Endothelial cell of umbilical vein (primary cell): ENCODE results near the gene WNT11.

Experiments
- FOS ChIP-seq: IDR thresholded peaks from 2 replicates; pipeline ENCODE4 v1.6.1; 2011; ENCODE audit warnings: mild to moderate bottlenecking, low read length, moderate library complexity, borderline replicate concordance; ENCODE audit not compliant: insufficient read depth
- POLR2AphosphoS5 ChIP-seq: IDR thresholded peaks from 2 replicates; pipeline ENCODE4 v1.6.1; 2012; ENCODE audit warnings: low read depth, mild to moderate bottlenecking, control low read depth, low read length, moderate library complexity; ENCODE audit not compliant: insufficient read depth
- TF ChIP-seq, protein P1 (sequence below), 2 donors: IDR thresholded peaks; 1 replicate in 1 of 2; 2 replicates in 1 of 2; pipeline ENCODE4 v1.5.1; 2011; ENCODE audit warnings: low read length in 2 of 2, mild to moderate bottlenecking in 2 of 2, moderate library complexity in 2 of 2, control low read depth in 1 of 2, inconsistent platforms in 1 of 2, low read depth in 1 of 2; ENCODE audit not compliant: insufficient read depth in 1 of 2; ENCODE audit errors: extremely low read depth in 1 of 2

DNA sequence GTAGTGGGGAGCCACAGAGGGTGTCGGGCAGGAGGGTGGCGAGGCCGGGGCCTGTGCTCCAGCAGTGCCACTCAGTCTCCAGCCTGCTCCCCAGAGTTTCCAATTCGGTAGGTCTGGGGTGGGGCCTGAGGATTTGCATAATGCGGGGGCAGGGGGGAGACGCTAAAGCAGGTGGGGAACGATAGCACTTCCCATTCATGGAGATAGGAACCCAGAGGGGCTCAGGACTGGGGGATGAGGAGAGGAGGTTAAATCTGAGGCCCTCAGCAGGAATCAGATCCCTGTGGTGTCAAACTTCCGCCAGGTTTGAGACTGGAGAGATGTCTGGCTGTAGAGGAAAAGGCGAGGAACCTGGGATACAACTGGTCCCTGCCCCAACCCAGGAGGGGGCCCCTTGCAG is 29.8 kb downstream of the WNT11 start:
- TF ChIP-seq POLR2AphosphoS5 = no peak
- TF ChIP-seq FOS = no peak
- TF ChIP-seq, protein P1, sequence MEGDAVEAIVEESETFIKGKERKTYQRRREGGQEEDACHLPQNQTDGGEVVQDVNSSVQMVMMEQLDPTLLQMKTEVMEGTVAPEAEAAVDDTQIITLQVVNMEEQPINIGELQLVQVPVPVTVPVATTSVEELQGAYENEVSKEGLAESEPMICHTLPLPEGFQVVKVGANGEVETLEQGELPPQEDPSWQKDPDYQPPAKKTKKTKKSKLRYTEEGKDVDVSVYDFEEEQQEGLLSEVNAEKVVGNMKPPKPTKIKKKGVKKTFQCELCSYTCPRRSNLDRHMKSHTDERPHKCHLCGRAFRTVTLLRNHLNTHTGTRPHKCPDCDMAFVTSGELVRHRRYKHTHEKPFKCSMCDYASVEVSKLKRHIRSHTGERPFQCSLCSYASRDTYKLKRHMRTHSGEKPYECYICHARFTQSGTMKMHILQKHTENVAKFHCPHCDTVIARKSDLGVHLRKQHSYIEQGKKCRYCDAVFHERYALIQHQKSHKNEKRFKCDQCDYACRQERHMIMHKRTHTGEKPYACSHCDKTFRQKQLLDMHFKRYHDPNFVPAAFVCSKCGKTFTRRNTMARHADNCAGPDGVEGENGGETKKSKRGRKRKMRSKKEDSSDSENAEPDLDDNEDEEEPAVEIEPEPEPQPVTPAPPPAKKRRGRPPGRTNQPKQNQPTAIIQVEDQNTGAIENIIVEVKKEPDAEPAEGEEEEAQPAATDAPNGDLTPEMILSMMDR (IDR thresholded peaks at IDR 0.05; ENCODE audit: extremely low read depth in 1 of 2, insufficient read depth in 1 of 2, low read depth in 1 of 2, low read length in 2 of 2) = no peak
